GM15510 (cell line): ENCODE data around the gene DMBT1.

Experiments
- POLR2A ChIP-seq: IDR thresholded peaks from 3 replicates; pipeline ENCODE4 v1.6.1; 2011; ENCODE audit warnings: borderline replicate concordance; ENCODE audit not compliant: insufficient read length; ENCODE audit errors: extremely low read depth

Gene DMBT1

DNA sequence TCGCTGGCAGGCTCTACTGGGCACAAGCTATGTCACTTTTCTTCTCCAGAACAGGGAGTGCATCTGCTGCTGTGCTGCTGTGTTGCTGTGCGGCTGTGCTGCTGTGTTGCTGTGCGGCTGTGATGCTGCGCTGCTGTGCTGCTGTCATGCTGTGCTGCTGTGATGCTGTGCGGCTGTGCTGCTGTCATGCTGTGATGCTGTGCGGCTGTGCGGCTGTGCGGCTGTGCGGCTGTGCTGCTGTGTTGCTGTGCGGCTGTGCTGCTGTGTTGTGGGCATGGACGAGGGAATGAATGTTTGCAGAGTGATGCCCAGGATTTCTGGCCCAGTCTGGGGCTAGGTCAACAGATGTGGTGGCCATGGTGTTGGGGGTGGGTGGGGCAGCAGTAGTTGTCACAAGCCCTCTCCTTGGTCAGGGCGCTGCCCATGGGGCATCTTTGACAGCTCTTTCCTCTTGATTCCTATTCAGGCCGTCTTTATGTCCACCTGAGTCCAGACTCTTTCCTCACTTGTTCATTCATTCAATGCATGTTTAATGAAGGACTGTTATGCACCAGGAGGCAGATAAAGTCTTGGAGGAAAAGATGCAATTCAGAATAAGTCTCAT, 83.5 kb downstream of the DMBT1 start:
- TF ChIP-seq POLR2A: no peak

DNA sequence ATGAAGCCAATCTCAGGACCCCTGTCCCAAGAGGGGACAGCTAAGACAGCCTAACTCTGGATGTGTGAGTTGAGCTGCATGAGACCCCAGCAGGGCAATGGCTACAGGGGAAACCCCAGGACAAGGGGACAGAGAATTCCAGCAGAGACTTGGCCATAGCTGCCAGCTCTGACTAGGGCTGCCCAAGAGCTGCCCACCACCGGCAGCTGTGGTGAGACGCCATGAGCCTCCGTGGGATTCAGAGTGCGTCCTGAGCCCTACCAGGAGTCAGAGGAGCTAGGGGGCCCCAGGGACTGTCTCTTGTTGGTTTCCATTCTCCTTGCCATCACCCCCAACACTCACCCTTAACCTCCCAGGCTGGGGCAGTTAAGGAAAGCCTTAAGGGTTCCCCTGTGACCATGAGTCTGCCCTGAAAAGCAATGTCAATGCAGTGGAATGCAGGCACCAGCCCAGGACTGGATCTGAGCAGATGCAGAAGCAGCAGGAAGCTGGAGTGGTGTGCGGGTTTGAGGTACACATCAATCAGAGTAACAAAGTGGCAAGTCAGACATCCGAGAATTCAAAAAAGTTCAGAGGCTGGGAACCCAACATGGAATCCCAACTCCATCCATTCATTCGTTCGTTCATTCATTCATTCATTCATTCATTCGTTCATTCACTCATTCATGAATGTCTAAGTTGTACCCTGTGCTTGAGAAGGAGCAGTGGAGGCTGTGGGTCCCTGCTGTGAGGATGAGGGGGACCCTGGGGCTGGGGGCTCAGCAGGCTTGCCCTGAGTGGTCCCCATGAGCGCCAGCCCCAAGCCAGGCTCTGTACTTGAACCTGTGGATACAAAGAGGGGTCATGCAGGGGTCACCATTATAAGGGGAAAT, 86.2 kb downstream of the DMBT1 start:
- no peak for TF ChIP-seq POLR2A

DNA sequence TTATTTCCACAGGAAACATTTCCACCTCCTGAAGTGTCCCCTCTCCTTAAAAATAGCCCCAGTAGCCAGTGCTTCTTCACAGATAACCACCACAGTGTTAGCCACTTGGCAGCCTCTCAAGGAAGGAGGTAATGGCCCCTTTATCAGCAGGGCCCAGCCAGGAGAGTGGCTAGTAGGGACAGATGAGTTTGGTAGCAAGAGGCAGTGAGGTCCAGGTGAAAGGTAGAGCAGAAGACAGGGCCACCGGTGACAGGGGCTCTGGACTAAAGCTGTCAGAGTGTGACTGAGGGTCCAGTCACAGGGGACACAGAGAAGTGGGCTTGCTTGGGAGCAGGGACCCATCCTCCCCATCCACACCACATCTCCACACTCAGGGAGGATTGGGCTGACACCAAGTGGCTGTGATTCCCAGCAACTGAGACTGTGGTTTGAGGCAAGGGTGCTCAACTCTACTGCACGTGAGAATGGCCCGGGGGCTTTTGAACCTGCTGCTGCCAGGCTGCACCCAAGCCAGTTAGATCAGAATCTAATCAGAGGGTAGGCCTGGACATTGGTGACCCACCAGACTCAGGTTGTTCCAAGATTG, 86.9 kb downstream of the DMBT1 start:
- TF ChIP-seq POLR2A: no peak

DNA sequence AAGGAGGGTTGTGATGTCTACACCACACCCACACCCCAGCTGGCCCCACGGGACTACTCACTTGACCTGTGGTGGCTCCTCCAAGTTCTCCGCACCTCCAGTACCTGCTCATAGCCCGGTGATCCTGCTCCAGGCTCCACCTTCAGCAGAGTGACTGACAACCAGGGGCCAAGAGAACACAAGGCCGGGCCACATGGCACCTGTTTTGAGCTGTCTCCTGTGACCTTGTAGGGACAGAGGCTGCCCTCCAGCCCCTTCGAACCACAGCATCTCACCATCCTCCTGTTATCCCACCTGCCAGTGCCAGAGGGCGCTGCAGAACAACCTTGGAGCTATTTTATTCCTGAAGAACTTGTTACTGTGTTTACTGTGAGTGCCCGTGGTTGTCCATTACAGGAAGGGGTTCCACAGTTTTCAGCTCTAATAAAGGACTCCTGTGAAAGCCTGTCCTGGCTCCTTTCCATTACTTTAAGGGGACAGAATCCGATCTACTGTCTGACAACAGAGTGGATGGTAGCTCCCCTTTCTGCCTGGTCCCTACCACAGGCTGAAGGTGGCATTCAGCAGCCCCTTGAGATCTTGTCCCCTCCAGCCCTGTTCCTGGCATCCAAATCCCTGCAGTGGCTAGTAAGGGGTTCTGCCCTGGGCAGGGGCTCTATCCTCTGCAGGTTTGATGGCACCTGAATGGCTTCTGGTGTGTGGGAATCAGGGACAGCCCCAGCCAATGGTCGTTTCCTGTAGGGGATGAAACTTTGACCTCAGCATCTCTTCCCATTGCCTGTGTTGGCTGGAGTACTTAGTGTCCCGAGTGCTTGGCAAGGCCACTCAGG, 88.3 kb downstream of the DMBT1 start:
- TF ChIP-seq POLR2A: no peak

DNA sequence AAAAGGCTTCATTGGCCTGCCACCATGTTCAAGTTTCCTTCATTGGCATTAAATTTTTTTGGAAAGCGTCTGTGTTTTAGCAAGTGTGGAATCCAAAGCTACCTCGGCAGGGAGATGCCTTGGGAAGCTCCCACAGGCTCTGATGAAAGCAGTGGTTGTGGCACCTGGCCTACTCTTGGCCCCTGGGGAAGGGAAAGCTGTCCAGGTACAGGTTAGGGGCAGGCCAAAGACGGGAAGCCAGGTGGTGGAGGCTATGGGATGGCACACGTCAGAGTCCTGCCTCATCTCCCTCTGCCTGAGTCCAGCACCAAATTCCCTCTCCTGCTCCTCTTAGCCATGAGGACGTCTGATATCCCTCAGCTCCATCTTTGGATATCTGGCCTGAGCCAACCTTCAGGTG, 89.3 kb downstream of the DMBT1 start:
- TF ChIP-seq POLR2A: no peak

DNA sequence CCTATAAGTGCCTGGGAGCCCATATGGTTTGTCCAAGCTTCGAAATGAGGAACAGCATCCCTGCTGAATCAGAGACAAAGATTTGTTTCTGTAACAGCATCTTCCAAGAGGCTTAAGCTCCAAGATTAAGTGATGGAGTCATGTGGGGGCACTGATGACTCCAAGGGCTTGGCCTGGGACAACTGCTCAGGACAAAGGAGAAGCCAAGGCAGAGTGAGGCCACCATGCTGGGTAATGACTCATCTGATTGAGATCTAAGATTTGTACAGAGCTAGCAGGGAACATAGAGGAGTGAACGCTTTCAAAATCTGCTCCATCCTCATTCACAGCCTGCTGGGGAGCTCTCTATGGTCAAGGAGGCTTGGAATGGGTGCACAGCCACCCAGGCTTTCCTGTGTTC, 89.8 kb downstream of the DMBT1 start:
- TF ChIP-seq POLR2A: no peak

DNA sequence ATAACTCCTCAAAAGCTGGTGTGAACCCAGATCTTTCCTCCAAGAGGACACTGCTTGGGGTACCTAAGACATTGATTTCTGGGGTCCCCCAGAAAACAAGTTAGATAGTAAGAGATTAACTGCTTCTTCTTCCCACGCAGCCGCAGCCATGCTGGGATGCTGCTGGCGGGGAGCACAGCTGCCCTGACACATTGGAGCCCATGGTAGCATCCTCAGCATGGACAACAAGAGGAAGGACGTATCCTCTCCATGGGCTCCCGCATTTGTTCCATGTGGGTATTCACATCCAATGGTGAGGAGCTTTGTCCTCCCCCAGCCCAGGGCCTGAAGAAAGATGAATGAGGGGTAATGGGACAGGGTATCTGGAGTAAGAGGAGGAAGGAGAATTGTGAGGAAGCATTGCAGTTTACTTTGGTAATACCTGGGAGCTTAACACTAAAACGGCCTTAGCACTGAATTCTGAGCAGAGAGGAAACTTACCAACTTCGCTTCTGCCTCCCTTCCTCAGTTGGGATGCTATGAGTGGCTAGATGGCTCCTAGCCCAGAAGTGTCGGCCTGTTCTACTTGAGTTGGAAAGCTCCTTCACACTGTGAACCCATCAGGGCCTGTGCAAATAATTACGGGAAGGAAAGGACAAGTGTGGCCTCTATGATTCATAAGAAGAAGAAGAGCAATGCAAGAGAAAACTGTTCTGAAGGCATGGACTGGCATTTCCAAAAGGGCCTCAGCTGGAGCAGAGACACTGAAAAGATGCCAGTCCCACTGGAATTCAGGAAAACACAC, 95.2 kb downstream of the DMBT1 start:
- TF ChIP-seq POLR2A: no peak

DNA sequence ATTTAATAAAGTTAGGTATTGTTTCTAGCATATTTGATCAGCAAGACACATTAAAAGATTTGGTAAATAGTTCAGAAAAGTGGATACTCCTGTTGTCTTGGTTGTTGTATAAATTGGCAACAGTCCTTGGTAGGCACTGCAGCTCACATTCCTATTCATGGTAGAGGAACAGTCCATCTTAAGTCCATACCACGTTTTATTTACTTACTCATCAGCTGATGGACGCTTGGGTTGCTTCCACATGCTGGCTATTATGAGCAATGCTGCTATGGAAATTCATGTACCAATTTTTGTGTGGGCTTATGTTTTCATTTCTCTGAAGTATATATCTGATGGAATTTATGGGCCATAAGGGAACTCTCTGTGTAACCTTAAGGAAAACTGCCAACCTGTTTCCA, 95.8 kb downstream of the DMBT1 start:
- TF ChIP-seq POLR2A: no peak

DNA sequence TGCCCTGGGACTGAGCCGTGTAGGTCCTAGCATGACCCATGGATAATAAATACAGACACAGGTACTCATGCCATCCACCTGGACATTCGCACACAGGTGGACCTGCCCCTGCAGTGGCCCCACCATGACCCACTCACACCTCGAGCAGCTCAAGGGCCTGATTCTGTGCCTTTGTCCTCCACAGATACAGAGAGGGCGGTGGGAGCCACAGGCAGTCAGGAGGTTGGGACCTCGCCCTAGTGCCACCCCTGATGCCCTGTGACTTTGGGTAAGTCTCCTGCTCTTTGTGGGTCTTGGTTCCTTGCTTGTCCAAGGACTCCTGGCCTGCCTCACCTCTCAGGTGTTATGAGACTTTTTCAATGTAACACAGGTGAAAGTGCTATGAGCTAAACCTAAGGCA, 96.2 kb downstream of the DMBT1 start:
- no peak for TF ChIP-seq POLR2A

DNA sequence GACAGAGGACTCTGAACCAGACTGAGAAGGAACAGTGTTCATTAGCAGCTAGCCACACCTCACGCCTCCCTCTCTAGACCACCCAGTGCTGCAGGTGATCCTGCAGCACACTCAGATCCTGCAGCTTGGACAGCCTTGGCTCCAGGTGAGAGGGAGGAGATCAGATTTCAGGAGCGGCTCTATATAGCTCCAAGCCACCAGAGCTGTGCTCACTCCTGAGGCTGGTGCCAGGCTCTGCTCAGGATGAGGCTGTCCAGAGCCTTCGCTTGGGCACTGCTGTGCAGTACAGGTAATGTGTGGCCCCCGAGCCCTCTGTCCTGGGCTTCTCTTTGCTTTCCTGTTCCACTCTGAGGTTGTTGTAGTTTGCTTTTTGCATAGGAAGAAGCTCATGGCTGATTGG, 96.7 kb downstream of the DMBT1 start:
- TF ChIP-seq POLR2A: no peak

DNA sequence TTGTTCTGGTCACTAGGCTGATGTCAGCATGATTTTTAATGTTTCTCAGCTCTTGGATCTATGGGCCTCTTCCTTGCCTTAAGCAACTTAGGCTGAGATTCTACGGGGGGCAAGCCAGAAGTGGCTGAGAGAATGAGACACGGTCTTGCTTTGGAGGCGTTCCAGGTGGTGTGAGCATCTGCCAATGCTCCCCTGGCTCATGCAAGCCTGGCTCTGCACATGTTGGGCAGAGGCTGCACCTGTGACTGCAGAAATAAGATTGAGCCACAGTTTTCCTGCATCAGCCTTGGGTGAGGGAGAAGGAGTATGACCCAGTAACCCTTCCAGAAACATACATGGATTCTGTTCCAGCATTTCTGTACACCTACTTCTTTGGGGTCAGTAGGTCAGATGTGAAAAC, 97.2 kb downstream of the DMBT1 start:
- no peak for TF ChIP-seq POLR2A

DNA sequence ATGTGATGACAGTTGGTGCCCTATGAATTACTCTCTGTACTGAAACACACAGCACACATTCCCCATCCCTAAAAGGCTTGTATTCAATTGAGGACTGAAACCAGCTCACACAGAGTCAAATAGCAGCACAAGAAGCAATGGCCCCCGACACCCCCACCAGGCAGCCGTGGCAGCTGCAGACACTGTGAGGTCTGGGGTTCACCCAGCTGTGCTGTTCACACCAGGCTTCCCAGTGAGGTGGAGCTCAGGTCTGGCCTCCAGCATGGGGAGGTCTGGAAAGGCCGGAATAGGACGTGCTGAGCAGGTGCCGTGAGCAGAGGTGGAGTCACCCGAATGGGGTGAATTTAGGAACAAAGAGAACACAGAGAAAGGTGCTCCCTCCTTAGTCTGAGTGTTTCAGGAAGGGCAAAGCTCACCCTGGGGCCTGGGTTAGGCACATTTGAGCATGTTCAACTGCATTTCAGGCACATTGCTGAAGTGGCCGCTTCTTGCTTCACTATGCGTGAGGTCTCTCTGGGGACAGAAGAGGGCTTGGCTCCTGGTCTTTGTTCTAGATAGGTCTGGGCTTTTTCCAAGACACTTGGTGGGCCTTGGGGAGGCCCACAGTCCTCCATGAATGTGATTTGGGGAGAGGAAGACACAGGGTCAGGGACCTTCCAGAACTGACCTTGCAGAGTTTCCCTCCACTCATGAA, 97.9 kb downstream of the DMBT1 start:
- TF ChIP-seq POLR2A: no peak

DNA sequence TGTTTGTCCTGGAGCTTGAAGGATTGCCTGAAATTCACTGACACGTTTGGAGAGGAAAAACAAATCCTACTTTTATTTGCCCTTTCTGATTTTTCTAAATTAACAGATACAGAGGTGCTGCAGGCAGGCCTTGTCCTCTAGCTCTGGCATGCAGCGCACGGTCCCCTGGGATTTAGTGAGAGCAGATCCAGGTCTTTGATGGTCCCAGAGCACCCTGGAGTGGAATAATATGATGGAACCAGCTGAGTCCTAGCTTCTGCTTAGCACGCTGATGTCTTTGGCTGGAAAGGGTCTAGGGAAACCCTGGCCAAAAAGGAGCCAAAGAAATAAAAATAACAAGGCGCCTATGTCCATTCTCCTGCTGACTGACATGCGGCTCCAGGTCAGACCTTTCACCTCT, 98.6 kb downstream of the DMBT1 start:
- no peak for TF ChIP-seq POLR2A

DNA sequence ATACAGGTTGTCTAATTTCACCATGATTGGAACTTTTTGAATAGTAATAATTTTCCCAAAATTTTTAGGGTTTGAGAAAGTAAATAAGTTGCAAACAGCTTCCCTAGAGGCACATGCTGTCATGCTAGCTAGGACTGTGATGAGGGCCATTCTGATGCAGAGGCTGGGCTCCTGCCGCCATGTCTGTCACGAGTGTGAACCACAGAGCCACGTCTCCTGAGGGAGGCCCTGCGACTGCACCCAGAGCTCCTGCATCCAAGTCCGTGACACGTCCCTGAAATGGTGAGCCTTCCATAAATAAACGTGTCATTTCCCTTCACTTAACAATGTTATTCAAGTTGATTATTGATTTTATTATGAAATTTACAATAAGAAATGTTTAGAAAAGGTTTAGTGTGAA, 99.1 kb downstream of the DMBT1 start:
- TF ChIP-seq POLR2A: no peak
